Activated T-helper 1 cell treated with anti-CD3 and anti-CD28 coated beads, Interleukin-12 subunit alpha, Interleukin-12 subunit beta, Interleukin-2, Interleukin-4 antibody, amounts not matched to agents 30 ng/mL and 10 ng/mL and 1 ng/mL, durations not matched to agents 14 hours and 24 hours and 36 hours (primary cell): ENCODE data around the gene NBPF6. TPM values are rescaled to one million over a fixed set of nuclear protein-coding genes. Genes with fewer than 3 reads are reported as not detected.
"Not testable (repeated sequence)": the region's sequence is repeated elsewhere in the genome, so short reads cannot be mapped to it uniquely, and the experiment has no call there.

ENCODE experiments used
- DNase-seq: peaks from one replicate; pipeline ENCODE4 v3.0.0; 2021; ENCODE audit warnings: low spot score
- H3K27ac Mint-ChIP-seq: one replicate; pipeline ENCODE4 v1.8.0; 2021; ENCODE audit warnings: mild to moderate bottlenecking, mixed read lengths
- H3K27me3 Mint-ChIP-seq: one replicate; pipeline ENCODE4 v1.8.0; 2022; ENCODE audit warnings: mild to moderate bottlenecking, moderate library complexity, mixed read lengths; ENCODE audit not compliant: insufficient read depth
- H3K36me3 Mint-ChIP-seq: one replicate; pipeline ENCODE4 v1.8.0; 2021; ENCODE audit warnings: low read depth, mixed read lengths
- H3K4me1 Mint-ChIP-seq: one replicate; pipeline ENCODE4 v1.8.0; 2021; ENCODE audit warnings: low read depth, mixed read lengths
- H3K4me3 Mint-ChIP-seq: one replicate; pipeline ENCODE4 v1.8.0; 2021; ENCODE audit warnings: mild to moderate bottlenecking, moderate library complexity, mixed read lengths
- H3K9me3 Mint-ChIP-seq: one replicate; pipeline ENCODE4 v1.8.0; 2021; ENCODE audit warnings: mixed read lengths
- intact Hi-C: fragments of 100-400 bp; cut with micrococcal nuclease; formaldehyde crosslinking; loops from one replicate; pipeline ENCODE4 v1.15.1; 2024
- total RNA-seq: library from RNA; stranded (reverse); gene quantifications from 2 replicates; pipeline ENCODE4 v1.2.3, GENCODE V29; 2022

NBPF6 gene, protein sequence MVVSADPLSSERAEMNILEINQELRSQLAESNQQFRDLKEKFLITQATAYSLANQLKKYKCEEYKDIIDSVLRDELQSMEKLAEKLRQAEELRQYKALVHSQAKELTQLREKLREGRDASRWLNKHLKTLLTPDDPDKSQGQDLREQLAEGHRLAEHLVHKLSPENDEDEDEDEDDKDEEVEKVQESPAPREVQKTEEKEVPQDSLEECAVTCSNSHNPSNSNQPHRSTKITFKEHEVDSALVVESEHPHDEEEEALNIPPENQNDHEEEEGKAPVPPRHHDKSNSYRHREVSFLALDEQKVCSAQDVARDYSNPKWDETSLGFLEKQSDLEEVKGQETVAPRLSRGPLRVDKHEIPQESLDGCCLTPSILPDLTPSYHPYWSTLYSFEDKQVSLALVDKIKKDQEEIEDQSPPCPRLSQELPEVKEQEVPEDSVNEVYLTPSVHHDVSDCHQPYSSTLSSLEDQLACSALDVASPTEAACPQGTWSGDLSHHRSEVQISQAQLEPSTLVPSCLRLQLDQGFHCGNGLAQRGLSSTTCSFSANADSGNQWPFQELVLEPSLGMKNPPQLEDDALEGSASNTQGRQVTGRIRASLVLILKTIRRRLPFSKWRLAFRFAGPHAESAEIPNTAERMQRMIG
- total RNA-seq = 0.13 and 0.47 TPM in 2 replicates

DNA sequence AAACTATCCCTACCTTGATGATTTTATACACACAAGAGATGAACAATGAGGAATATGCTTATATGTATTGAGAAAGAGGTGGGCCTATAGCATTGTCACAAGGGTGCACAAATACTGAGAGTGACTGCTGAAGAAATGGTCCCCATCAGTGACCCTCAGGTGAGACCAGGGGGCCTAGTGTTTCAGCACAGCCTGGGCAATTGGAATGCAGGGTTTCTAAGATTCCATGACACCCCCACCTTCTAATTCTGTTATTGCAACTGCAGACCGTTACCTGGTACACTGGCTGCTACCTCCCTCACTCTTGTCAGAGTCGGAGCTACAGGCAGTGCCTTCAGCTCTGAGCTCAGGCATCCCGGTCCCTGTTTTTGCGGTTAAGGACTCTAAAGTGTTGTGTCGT is at the start of gene NBPF6:
NBPF6 (plus strand) TSS at position 301 of the 400 bp plus-strand sequence. CDS start 259 bp downstream, outside the sequence.
- H3K4me1 Mint-ChIP-seq, intact Hi-C loops, H3K27me3 Mint-ChIP-seq, DNase-seq, H3K9me3 Mint-ChIP-seq, H3K4me3 Mint-ChIP-seq, H3K36me3 Mint-ChIP-seq, H3K27ac Mint-ChIP-seq: not testable (repeated sequence)

DNA sequence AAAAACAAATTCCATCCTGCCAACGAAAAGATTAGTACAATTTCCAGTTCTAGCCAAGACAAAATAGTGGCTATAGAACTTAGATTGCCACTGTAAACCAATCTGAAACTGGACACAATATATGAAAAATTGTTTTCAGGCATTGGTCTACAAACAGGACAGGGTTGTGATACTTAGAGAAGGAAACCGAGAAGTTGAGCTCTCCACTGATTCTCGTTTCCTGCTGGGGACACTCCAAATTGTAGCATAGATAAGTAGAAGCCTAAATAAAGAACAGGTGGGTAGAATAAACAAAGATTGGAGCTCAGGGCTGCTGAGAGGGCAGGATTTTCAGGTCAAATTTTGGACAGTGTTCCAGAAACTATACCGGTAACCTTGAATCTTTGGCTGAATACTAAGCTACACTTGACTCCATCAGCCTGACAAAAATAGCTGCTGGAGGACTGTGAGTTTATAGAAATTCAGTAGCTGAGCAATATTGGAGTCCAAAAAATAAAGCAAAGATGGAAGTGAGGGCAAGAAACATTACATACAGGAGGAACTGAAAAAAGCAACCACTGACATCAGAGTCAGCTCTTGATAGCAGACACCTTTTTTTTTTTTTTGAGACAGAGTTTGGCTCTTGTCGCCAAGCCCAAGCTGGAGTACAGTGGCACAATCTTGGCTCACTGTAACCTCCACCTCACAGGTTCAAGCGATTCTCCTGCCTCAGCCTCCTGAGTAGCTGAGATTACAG is 38.9 kb upstream of the NBPF6 start:
- H3K4me1 Mint-ChIP-seq, intact Hi-C loops, DNase-seq, H3K4me3 Mint-ChIP-seq, H3K9me3 Mint-ChIP-seq, H3K27me3 Mint-ChIP-seq, H3K27ac Mint-ChIP-seq, H3K36me3 Mint-ChIP-seq: not testable (repeated sequence)

DNA sequence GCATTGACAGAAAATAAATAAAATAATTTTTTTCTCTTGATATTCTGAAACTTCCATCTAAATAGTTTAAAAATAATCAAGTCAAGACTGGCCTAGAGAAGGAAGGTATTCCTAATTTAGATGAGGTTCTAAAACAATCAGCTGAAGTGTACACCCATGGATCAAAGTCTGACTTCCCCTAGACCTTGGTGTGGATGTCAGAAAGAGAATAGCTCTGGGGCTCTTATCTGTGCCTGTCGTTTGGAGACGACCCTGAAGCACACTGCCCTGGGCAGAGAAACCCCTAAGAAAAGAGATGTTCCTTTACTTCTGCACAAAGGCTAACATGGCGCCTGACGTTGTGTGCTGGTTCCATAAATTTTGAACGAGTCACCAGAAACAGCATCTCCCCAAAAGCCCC is 30.0 kb upstream of the NBPF6 start:
- H3K4me1 Mint-ChIP-seq, H3K36me3 Mint-ChIP-seq: not testable (repeated sequence)

DNA sequence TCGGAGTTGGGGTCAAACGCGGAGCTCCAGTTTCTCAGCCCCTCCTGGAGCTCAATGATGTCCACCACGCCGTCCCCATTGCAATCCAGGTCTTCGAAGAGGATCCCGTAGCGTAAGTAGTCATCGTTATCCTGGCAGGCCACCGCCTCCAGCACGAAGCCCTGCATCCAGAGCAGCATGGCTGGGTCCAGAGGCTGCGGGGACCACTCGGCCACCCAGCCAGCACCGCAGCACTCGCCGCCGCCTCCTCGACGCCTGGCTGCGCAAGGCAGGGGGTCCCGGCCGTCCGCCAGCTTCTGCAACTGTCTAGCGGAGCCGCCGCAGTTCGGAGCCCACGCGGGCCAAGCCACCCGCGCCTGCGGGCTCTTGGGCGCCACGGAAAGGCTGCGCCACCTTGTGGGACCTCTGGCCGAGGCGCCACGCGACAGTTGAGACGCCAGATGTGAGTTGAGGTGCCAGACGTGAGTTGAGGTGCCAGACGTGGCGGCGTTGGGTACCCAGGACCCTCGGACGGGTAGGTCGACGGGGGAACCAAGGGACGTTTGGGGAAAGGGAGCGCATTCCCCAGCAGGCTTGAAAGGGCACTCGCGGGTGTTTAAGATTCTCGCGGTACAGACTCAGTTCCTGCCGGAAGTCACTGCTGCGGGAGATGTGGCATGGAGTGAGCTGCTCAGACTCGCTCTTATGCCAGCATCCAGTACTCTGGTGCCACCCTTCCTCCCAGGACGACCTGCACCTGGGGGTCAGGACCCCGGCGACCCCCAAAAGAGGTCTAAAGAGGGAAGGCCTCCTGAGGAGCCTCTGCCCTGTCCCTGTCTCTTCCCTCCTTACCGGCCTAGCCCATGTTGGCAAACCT is 28.9 kb upstream of the NBPF6 start:
- H3K27ac Mint-ChIP-seq, H3K4me3 Mint-ChIP-seq, DNase-seq, intact Hi-C loops, H3K4me1 Mint-ChIP-seq, H3K36me3 Mint-ChIP-seq, H3K27me3 Mint-ChIP-seq, H3K9me3 Mint-ChIP-seq: not testable (repeated sequence)

More for the DNA sequence above, 30.0 kb upstream of the NBPF6 start:
- H3K4me3 Mint-ChIP-seq, H3K27ac Mint-ChIP-seq, H3K9me3 Mint-ChIP-seq, H3K27me3 Mint-ChIP-seq, intact Hi-C loops, DNase-seq: not testable (repeated sequence)

DNA sequence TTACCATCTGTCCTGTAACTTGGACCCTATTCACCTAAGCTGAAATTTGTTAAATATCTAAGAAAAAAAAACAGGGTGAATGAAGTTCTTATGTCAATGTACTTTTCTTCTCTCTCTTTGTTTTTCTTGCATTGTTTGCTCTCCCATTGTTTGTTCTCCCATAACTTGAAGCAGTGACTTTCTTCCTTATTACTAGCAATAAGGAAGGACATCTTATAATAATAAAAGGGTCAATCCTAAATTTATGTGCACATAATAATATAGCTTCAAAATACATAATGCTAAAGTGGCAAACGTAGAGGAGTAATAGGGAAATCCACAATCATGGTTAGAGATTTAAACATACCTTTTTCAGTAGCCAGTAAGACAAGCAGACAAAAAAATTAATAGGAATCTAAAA is 23.3 kb upstream of the NBPF6 start:
- intact Hi-C loops, H3K9me3 Mint-ChIP-seq, H3K4me1 Mint-ChIP-seq: not testable (repeated sequence)

DNA sequence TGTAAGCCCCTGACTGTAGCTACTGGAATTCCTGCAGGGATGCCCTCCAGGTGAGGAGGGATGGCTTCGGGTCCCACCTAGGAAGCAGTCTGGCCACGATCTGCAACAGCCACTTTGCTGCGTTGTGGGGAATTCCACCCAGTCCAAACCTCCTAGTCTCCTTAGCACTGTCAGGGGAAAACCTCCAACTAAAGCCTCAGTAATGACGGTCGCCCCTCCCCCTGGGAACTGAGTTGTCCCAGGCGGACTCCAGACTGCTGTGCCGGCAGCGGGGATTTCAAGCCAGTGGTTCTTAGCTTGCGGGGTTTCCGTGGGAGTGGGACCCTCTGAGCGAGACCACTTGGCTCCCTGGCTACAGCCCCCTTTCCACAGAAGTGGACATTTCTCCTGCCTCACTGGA is 18.1 kb upstream of the NBPF6 start:
- H3K9me3 Mint-ChIP-seq, H3K27ac Mint-ChIP-seq, H3K4me1 Mint-ChIP-seq, H3K4me3 Mint-ChIP-seq, DNase-seq, H3K36me3 Mint-ChIP-seq, H3K27me3 Mint-ChIP-seq, intact Hi-C loops: not testable (repeated sequence)

More for the DNA sequence above, 23.3 kb upstream of the NBPF6 start:
- H3K36me3 Mint-ChIP-seq, DNase-seq, H3K27ac Mint-ChIP-seq, H3K27me3 Mint-ChIP-seq, H3K4me3 Mint-ChIP-seq: not testable (repeated sequence)

DNA sequence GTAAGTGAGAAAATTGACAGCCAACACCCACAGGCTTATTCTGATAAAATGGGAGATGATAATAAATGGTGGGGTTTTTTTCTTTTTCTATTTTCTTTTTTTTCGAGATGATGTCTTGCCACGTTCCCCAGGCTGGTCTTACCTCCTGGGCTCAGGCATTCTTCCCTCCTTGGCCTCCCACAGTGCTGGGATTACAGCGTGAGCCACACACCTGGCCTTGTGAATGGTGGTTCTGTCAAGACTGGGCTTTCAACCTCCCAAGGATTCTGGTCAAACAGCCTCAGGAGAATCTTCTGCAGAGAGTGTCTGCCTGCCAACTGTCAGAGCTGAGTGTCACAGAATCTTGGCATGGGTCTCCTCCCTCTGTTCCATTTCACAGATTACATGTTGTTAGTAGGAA is 16.7 kb upstream of the NBPF6 start:
- H3K4me1 Mint-ChIP-seq, H3K27me3 Mint-ChIP-seq, H3K4me3 Mint-ChIP-seq, intact Hi-C loops, H3K9me3 Mint-ChIP-seq, H3K36me3 Mint-ChIP-seq, DNase-seq, H3K27ac Mint-ChIP-seq: not testable (repeated sequence)

DNA sequence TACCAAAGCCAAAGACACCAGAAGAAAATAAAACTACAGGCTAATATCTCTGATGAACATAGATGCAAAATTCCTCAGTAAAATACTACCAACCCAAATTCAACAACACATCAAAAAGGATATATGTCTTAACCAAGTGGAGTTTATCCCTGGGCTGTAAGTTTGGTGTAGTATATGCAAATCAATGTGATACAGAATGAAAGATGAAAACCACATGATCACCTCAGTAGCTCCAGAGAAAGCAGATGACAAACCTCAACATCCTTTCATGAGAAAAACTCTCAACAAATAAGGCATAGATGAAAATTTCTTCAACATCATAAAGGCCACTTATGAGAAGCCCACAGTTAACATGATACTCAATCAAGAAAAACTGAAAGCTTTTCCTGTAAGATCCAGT is 11.6 kb upstream of the NBPF6 start:
- H3K27me3 Mint-ChIP-seq, H3K4me3 Mint-ChIP-seq, H3K27ac Mint-ChIP-seq, H3K4me1 Mint-ChIP-seq, intact Hi-C loops, H3K9me3 Mint-ChIP-seq, H3K36me3 Mint-ChIP-seq, DNase-seq: not testable (repeated sequence)

DNA sequence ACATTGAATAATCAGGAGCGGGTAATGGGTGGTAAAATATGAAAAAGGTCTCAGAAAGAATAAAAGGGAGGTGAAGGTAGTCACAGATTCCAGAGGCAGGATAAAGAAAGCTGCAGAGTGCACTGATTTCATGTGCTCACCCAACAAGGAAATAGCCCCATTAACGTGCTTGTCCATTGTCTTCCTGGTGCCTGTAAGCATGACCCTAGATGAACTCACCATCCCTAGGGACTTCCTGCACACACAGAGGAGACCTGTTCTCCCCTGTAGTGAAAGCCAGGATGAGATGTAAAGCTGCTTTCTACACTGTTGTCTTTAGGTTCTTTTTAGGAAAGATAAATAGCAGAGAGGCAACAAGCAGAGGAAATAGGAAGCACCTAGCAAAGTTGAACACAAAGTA is 4.4 kb downstream of the NBPF6 start:
- H3K36me3 Mint-ChIP-seq, H3K4me1 Mint-ChIP-seq, H3K4me3 Mint-ChIP-seq, H3K9me3 Mint-ChIP-seq, H3K27me3 Mint-ChIP-seq, intact Hi-C loops, H3K27ac Mint-ChIP-seq, DNase-seq: not testable (repeated sequence)

DNA sequence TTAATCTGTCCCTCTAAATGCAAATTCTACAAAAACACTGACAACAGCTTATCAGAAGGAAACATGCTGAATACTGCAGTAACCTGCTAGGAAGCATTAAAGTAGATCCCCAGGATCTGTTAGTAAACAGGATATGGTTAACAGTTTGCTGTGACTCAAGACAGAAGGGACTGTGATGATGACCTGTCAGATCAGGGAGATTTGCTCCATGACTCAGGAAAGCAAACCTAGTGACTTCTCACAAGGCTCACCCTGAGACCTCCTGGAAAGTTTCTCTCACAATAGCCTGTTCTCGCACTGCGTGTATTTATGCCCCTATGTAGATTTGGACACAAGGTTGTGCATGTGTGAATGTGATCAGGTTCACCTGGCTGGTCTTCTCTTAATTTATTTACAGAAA is 8.5 kb downstream of the NBPF6 start:
- intact Hi-C loops, H3K4me1 Mint-ChIP-seq, H3K36me3 Mint-ChIP-seq, DNase-seq, H3K27me3 Mint-ChIP-seq, H3K27ac Mint-ChIP-seq, H3K9me3 Mint-ChIP-seq, H3K4me3 Mint-ChIP-seq: not testable (repeated sequence)

DNA sequence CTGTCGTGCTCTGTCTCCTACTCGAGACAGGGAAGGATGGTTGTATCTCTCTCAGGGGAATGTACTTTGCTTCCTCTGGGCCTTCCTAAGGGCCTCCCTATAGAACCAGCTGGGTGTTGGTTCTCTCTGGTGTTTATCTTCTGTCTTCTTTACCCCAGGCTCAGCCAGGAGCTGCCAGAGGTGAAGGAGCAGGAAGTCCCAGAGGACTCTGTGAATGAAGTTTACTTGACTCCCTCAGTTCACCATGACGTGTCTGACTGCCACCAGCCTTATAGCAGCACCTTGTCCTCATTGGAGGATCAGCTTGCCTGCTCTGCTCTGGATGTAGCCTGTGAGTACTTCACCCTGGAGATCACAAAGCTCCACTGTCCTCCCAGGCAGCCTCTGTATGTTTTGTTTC is 11.6 kb downstream of the NBPF6 start:
- H3K4me1 Mint-ChIP-seq, intact Hi-C loops, H3K36me3 Mint-ChIP-seq, H3K4me3 Mint-ChIP-seq, DNase-seq, H3K9me3 Mint-ChIP-seq, H3K27me3 Mint-ChIP-seq, H3K27ac Mint-ChIP-seq: not testable (repeated sequence)

DNA sequence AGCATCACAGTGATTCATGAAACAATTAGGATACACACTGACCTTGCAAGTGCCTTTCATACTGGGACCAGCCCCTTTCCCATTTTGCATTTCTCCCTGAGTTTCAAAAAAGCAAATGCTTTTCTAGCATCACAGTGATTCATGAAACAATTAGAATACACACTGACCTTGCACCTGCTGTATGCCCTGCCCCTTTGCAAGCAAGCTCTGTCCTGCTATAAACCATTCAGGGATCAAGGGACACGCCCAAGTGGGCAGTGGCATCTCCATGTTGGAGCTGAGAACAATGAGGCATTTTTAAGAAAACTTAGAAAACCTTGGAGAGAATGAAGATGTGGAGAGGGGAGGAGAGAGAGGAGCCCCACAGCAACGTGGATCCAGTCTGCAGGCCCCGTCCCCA is 13.8 kb downstream of the NBPF6 start:
- H3K9me3 Mint-ChIP-seq, DNase-seq, H3K27ac Mint-ChIP-seq, intact Hi-C loops, H3K4me3 Mint-ChIP-seq, H3K36me3 Mint-ChIP-seq, H3K27me3 Mint-ChIP-seq, H3K4me1 Mint-ChIP-seq: not testable (repeated sequence)
